ENCODE results near the gene CPB2.

DNA sequence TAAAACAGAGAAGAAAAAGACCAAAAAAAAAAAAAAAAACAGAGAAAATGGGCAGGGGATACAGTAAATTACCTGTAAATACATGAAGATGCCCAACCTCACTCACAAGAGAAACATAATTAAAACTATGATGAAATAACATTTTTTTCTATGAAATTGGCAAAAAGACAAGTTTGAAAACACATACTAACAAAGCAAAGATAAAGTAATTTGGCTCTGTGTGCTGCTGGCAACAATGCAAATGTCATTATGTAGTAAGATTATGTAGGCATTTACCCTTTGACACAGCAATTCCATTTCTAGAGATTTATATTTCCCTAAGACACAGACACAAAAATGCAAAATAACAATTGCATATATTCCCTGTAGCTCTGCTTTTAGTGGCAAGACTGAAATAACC, 72.5 kb downstream of the CPB2 start:
- TF ChIP-seq CTCF (IDR thresholded peaks at IDR 0.05) = no peak
- no peak for TF ChIP-seq POLR2A (IDR thresholded peaks at IDR 0.05)
